ENCODE measurements around the gene LPO. TPM values are rescaled to one million over a fixed set of nuclear protein-coding genes. Genes with fewer than 3 reads are reported as not detected.

LPO gene
- total RNA-seq, 2 donors from 2014 or later: not detected

- Histone ChIP-seq H3K4me3 (no peak overlapping the region), H3K9ac (ENCODE audit: low read depth in 2 of 2, low read length in 2 of 2) (no peak overlapping the region), H3K36me3 (peaks cover 4% of the 10 kb centered on the region), H3K4me1 (no peaks in the 10 kb centered on the region), H3K27ac (no peak overlapping the region), H3K27me3 (no peaks in the 10 kb centered on the region), H3K9me3 (no peaks in the 10 kb centered on the region)
- intact Hi-C loops (cut with DNase I): no loop called here
- no peak for DNase-seq
- TF ChIP-seq CTCF (IDR thresholded peaks at IDR 0.05): no peak
Measured at GRCh38 chr17:58205936-58206335, 32.4 kb upstream of the LPO start.

- H3K27me3 ChIP-seq: no peaks in the 10 kb centered on the region
- no peak for DNase-seq
- no peak overlapping the region for H3K4me3 ChIP-seq
- H3K36me3 ChIP-seq: peaks cover 4% of the 10 kb centered on the region
- no peaks in the 10 kb centered on the region for H3K4me1 ChIP-seq
- no peaks in the 10 kb centered on the region for H3K9me3 ChIP-seq
- TF ChIP-seq CTCF (IDR thresholded peaks at IDR 0.05): no peak
- H3K9ac ChIP-seq (ENCODE audit: low read depth in 2 of 2, low read length in 2 of 2): no peak overlapping the region
- H3K27ac ChIP-seq: no peak overlapping the region
- intact Hi-C loops (cut with DNase I): no loop called here
Measured at GRCh38 chr17:58207451-58207850, 30.9 kb upstream of the LPO start.

GRCh38 chr17:58208344-58208743, 30.0 kb upstream of the LPO start:
- H3K36me3 ChIP-seq: peaks cover 4% of the 10 kb centered on the region
- H3K27ac ChIP-seq: no peak overlapping the region
- H3K9ac ChIP-seq (ENCODE audit: low read depth in 2 of 2, low read length in 2 of 2): no peak overlapping the region
- H3K4me3 ChIP-seq: no peak overlapping the region
- no peak for DNase-seq
- no peaks in the 10 kb centered on the region for H3K9me3 ChIP-seq
- no peak for TF ChIP-seq CTCF (IDR thresholded peaks at IDR 0.05)
- H3K4me1 ChIP-seq: no peaks in the 10 kb centered on the region
- H3K27me3 ChIP-seq: no peaks in the 10 kb centered on the region
- intact Hi-C loops (cut with DNase I): no loop called here

- no peaks in the 10 kb centered on the region for H3K9me3 ChIP-seq
- intact Hi-C loops (cut with DNase I): no loop called here
- no peak overlapping the region for H3K27ac ChIP-seq
- TF ChIP-seq CTCF (IDR thresholded peaks at IDR 0.05): no peak
- no peak overlapping the region for H3K9ac ChIP-seq (ENCODE audit: low read depth in 2 of 2, low read length in 2 of 2)
- no peaks in the 10 kb centered on the region for H3K27me3 ChIP-seq
- no peaks in the 10 kb centered on the region for H3K4me1 ChIP-seq
- no peak for DNase-seq
- peaks cover 4% of the 10 kb centered on the region for H3K36me3 ChIP-seq
- H3K4me3 ChIP-seq: no peak overlapping the region
Measured at GRCh38 chr17:58210922-58211321, 27.5 kb upstream of the LPO start.

- Histone ChIP-seq H3K9ac (ENCODE audit: low read depth in 2 of 2, low read length in 2 of 2) (no peak overlapping the region), H3K27me3 (no peaks in the 10 kb centered on the region), H3K4me1 (no peaks in the 10 kb centered on the region), H3K27ac (no peak overlapping the region), H3K9me3 (no peaks in the 10 kb centered on the region), H3K36me3 (no peaks in the 10 kb centered on the region), H3K4me3 (no peak overlapping the region)
- DNase-seq: no peak
- no peak for TF ChIP-seq CTCF (IDR thresholded peaks at IDR 0.05)
- intact Hi-C loops (cut with DNase I): no loop called here
Measured at GRCh38 chr17:58215685-58216084, 22.7 kb upstream of the LPO start.

GRCh38 chr17:58217766-58218165, 20.6 kb upstream of the LPO start:
- no peaks in the 10 kb centered on the region for H3K36me3 ChIP-seq
- intact Hi-C loops (cut with DNase I): no loop called here

More at GRCh38 chr17:58217766-58218165, 20.6 kb upstream of the LPO start:
- H3K4me3 ChIP-seq: no peak overlapping the region
- no peaks in the 10 kb centered on the region for H3K27me3 ChIP-seq
- H3K27ac ChIP-seq: no peak overlapping the region
- TF ChIP-seq CTCF (IDR thresholded peaks at IDR 0.05): no peak
- no peaks in the 10 kb centered on the region for H3K9me3 ChIP-seq
- no peaks in the 10 kb centered on the region for H3K4me1 ChIP-seq
- no peak for DNase-seq
- H3K9ac ChIP-seq (ENCODE audit: low read depth in 2 of 2, low read length in 2 of 2): no peak overlapping the region

Measured in colonic mucosa (tissue), 4 donors.